ENCODE measurements around the gene B3GAT1.
A peak's percentile ranks its signal among the peaks of the same experiment; 100 is the strongest.

B3GAT1 gene

DNA sequence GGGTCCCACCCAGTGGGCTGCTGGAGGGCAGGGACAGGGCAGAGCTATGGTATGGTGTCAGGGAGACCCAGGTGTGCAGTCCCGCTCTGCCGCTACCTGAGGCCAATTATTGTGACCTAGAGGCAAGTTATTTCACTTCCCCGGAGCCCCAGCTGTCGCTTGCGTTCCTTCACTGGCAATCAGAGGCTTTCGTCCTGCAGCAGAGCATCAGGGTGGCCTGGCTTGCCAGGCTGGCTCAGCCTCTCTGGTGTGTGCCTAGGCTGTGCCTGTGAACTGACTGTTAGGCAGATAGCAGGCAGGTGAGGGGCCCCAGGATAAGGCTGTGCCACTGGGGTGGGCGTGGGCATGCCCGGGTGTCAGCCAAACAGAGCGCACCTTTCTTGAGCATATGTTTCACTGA lies 48.9 kb downstream of the B3GAT1 start:
- in situ Hi-C loops (cut with MboI; ENCODE audit: low pct_unique_long_range_greater_than_20kb, low sequenced_read_pairs), result no loop called here

GRCh38 chr11:134362192-134362901 lies 49.7 kb downstream of the B3GAT1 start:
- in situ Hi-C loops (cut with MboI; ENCODE audit: low pct_unique_long_range_greater_than_20kb, low sequenced_read_pairs), result no loop called here

More for the DNA sequence above, 48.9 kb downstream of the B3GAT1 start:
- DNase-seq, result no peak

DNA sequence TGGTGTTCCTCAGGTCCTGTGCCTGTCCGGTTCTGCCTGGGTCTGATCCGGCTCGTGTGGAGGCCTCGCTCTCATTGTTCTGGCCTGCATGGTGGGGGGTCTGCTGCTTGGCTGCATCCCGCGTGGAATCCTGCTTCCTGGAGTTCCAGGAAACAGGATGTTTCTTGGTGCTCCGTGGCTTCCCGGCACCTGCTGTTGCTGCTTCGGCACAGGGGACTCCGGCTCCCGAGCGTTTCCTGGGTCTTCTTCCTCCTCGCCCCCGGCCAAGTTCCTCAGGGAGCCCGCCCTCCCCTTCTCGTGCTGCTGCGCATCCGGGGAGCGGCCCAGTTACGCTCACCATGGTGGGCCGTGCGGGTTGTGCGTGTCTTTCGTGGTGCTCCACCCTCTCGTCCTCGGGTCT lies 50.4 kb downstream of the B3GAT1 start:
- DNase-seq, result no peak
- in situ Hi-C loops (cut with MboI; ENCODE audit: low pct_unique_long_range_greater_than_20kb, low sequenced_read_pairs), result no loop called here

More at GRCh38 chr11:134362192-134362901, 49.7 kb downstream of the B3GAT1 start:
- DNase-seq, result no peak

DNA sequence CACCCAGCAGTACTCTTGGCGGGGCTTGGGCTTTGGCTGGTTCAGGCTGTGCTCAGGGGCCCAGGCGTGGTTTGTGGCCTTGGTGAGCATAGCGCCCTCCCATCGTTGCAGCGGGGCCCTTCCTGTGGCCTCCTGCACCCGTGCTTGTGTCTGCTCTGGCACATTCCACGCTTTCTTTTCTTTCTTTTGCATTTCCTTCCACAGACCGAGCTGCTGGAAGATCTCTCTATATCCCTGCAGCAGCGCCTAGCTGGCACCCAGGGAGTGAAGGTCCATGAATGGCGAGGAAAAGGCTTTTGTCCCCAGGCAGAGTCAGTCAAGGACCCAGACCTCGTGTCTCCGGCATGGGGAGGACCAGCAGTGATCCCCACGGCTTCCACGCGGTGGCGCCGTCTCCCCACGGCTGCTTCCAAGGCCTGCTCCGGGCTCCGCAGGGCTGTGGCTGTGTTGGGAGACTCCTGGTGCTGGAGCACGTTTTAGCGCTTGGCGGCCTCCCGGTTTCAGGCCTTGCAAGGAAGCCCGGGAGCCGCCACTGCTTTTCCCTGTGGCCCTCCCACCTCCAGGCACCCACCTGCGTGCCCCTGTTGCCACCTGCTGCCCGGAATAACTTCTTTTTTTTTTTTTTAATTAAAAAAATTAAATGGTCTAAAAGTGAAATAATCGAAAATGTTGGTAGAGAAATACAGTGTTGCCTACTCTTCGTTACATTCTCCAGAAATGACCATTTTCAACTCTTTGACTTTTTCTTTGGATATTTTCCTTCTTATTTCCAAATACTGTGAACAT lies 51.8 kb downstream of the B3GAT1 start:
- DNase-seq, result peak; percentile 89
- in situ Hi-C loops (cut with MboI; ENCODE audit: low pct_unique_long_range_greater_than_20kb, low sequenced_read_pairs), result no loop called here

GRCh38 chr11:134359646-134360045 lies 52.4 kb downstream of the B3GAT1 start:
- DNase-seq, result no peak
- in situ Hi-C loops (cut with MboI; ENCODE audit: low pct_unique_long_range_greater_than_20kb, low sequenced_read_pairs), result no loop called here

DNA sequence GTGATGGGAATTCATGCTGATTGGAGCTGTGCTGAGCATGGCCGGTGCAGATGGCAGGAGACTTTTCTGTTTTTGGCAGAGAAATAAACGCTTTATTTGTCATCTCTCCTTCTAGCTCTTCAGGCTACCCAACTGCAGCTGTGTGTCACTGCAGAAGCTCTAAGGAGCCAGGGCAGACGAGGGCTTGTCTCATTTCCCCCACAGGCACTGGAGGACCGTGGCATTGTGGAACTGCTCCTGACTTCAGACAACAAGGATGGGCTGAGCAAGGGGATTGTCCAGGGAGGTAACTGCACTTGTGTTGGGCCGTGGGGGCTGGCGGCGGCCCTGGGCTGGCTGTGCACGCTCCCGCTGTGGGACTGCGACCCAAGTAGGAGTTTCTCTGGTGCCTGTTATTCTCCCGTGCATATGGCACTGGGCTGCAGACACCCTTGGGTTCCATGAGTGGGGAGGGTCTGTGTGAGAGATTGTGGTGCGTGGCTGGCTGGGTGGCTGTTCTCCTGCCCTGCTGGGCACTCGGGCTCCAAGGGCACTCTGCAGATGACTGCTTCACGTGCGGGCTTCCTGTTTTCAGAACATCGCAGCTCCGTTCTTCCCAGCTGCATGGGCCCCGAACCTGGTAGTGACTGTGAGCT lies 53.1 kb downstream of the B3GAT1 start:
- in situ Hi-C loops (cut with MboI; ENCODE audit: low pct_unique_long_range_greater_than_20kb, low sequenced_read_pairs), result no loop called here

GRCh38 chr11:134358165-134358855 lies 53.7 kb downstream of the B3GAT1 start:
- in situ Hi-C loops (cut with MboI; ENCODE audit: low pct_unique_long_range_greater_than_20kb, low sequenced_read_pairs), result no loop called here
- DNase-seq, result no peak

More for the DNA sequence above, 53.1 kb downstream of the B3GAT1 start:
- DNase-seq, result no peak

DNA sequence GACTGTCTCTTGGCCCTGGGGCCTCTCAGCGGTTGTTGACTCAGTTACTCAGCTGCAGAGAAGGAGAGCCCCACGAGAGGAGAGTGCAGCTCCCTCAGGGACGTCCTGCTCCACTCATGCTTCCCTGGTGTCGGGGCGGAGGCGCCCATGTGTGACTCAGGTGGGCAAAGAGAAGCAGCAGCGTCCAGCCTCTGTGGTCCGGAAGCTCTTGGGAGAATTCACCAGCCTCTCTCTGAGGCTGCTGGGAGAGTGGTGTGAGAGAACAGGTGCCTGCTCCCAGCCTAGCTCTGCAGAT lies 54.5 kb downstream of the B3GAT1 start:
- no peak for DNase-seq
- in situ Hi-C loops (cut with MboI; ENCODE audit: low pct_unique_long_range_greater_than_20kb, low sequenced_read_pairs), result no loop called here

GRCh38 chr11:134356656-134357544 lies 55.1 kb downstream of the B3GAT1 start:
- no peak for DNase-seq
- in situ Hi-C loops (cut with MboI; ENCODE audit: low pct_unique_long_range_greater_than_20kb, low sequenced_read_pairs), result no loop called here

- no peak for DNase-seq
- in situ Hi-C loops (cut with MboI; ENCODE audit: low pct_unique_long_range_greater_than_20kb, low sequenced_read_pairs), result no loop called here
Measured at GRCh38 chr11:134355656-134356055, 56.4 kb downstream of the B3GAT1 start.

GRCh38 chr11:134355136-134355535 lies 56.9 kb downstream of the B3GAT1 start:
- no peak for DNase-seq
- in situ Hi-C loops (cut with MboI; ENCODE audit: low pct_unique_long_range_greater_than_20kb, low sequenced_read_pairs), result no loop called here

DNA sequence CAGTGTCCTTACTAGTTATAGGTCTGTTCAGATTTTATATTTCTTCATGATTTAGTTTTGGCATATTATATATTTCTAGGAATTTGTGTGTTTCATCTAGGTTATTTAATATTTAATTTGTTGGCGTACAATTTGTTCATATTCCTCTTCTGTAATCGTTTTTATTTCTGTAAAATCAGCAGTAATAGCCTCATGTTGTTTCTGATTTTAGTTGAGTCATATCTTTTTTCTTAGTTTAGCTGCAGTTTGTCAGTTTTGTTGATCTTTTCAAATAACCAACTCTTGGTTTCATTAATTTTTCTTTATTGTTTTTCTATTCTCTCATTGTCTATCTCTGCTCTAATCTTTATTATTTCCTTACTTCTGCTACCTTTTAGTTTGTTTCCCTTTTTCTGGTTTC lies 59.9 kb downstream of the B3GAT1 start:
- DNase-seq, result no peak
- in situ Hi-C loops (cut with MboI; ENCODE audit: low pct_unique_long_range_greater_than_20kb, low sequenced_read_pairs), result no loop called here

DNA sequence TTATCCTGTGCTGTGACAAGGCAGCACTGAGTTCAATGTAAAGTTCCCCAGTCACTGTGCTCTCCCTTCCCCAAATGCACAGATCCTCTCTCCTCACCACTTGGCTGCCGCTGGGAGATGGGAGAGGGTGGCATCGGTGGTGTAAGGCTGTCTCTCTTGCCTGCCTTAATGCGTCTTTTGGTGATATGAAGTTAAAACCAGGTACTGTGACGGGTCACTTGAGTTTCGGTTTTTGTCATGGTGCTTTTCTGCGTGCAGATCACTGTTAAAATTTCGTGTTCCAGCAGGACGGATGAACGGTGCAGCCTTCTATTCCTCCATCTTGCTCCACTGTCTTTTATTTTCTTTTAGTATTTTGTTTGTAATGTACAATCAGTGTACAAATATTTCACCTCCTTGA lies 61.7 kb downstream of the B3GAT1 start:
- DNase-seq, result no peak
- in situ Hi-C loops (cut with MboI; ENCODE audit: low pct_unique_long_range_greater_than_20kb, low sequenced_read_pairs), result no loop called here

DNA sequence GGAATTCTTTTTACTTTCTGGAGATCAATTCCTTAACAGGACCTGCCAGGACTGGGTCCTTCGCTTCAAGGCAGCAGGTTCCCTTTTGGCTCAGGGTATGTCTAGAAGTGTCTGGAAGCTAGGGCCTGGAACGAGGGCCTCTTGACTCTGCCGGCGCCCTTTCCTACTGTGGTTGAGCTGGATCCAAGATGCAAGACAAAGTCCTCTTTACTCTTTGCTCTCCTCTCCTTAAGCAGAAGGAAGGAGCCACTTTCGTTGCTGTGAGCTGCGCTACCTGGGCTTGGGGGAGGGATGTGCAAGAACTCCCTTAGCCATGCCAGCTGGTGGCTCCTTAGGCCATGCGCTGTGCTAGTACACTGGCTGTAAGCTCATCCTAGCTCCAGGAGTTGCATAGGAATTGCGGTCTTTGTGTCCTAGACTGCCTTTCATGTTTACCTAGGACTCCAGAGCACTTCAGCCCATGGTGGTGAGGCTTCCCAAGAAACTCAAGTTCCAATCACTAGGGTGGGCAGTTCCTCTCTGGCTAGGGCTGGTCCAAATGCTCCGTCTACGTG lies 62.2 kb downstream of the B3GAT1 start:
- no peak for DNase-seq
- in situ Hi-C loops (cut with MboI; ENCODE audit: low pct_unique_long_range_greater_than_20kb, low sequenced_read_pairs), result no loop called here

- in situ Hi-C loops (cut with MboI; ENCODE audit: low pct_unique_long_range_greater_than_20kb, low sequenced_read_pairs), result no loop called here
- no peak for DNase-seq
Measured at GRCh38 chr11:134349109-134349801, 62.8 kb downstream of the B3GAT1 start.

GRCh38 chr11:134347441-134347840 lies 64.6 kb downstream of the B3GAT1 start:
- no peak for DNase-seq
- in situ Hi-C loops (cut with MboI; ENCODE audit: low pct_unique_long_range_greater_than_20kb, low sequenced_read_pairs), result no loop called here

DNA sequence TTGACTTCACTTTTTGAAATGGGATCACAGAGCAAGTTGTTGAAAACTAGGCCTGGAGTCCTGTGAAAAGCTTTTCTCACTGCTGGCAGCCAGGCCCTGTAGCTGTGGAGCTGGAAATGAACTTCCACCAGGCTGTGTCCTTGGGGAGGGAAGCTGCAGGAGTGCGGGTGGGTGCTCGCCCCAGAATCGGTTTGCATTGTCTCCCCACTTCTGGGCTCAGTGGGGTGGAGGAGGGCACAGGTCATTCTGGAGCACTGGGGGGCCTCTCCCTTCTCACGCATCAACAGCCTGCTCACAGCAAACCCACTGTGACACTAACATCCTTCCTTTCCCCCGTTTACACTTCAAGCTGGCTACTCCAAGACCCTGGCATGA lies 65.1 kb downstream of the B3GAT1 start:
- in situ Hi-C loops (cut with MboI; ENCODE audit: low pct_unique_long_range_greater_than_20kb, low sequenced_read_pairs), result no loop called here
- DNase-seq, result no peak
